Neural progenitor cell (in vitro differentiated cells): Measurements from ENCODE around the gene PLCL1.

ENCODE experiments used
- CTCF ChIP-seq: fragments of 200-600 bp; sonication (generic); IDR thresholded peaks from 2 replicates; pipeline ENCODE4 v1.5.1; 2017; ENCODE audit warnings: antibody characterized with exemption, mild to moderate bottlenecking
- EZH2 ChIP-seq: fragments of 200-600 bp; sonication (generic); IDR thresholded peaks from 2 replicates; pipeline ENCODE4 v1.6.1; 2017; ENCODE audit warnings: antibody characterized with exemption, mild to moderate bottlenecking, moderate library complexity
- EZH2phosphoT487 ChIP-seq: fragments of 200-600 bp; sonication (generic); IDR thresholded peaks from 2 replicates; pipeline ENCODE4 v1.6.1; 2017; ENCODE audit warnings: antibody characterized with exemption

GRCh38 chr2:198191651-198192050 lies 387.3 kb downstream of the PLCL1 start:
- TF ChIP-seq CTCF (no peak), EZH2 (no peak), EZH2phosphoT487 (no peak)
